GM11168 (cell line): ENCODE measurements around the gene TBC1D21.

Experiments
- in situ Hi-C: fragments of 300-500 bp; cut with MboI; formaldehyde crosslinking; loops from one replicate; pipeline ENCODE4 v1.12.0; 2022; ENCODE audit warnings: low sequenced_read_pairs; ENCODE audit not compliant: unreplicated experiment

TBC1D21 gene

GRCh38 chr15:73857193-73857920, 16.0 kb upstream of the TBC1D21 start:
- in situ Hi-C loops = no loop called here

DNA sequence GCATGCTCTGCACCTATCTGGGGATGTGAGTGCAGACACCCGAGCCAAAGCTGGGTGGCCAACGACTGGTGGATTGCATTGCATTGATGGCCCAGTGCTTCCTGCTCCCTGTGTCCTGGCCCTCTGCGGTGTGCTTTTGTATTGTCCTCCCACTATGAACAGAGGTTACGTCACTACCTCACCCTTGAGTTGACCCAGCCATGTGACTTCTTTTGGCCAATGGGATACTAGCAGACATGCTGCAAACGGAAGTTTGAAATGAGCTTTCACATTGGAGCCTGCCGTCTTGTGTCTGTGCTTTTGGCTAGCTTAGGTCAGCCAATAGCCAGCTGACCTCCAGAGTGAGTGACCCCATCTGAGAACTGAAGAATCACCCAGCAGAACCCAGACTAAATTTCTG, 15.3 kb upstream of the TBC1D21 start:
- in situ Hi-C loops = no loop called here

GRCh38 chr15:73862276-73862675, 11.1 kb upstream of the TBC1D21 start:
- in situ Hi-C loops = no loop called here

DNA sequence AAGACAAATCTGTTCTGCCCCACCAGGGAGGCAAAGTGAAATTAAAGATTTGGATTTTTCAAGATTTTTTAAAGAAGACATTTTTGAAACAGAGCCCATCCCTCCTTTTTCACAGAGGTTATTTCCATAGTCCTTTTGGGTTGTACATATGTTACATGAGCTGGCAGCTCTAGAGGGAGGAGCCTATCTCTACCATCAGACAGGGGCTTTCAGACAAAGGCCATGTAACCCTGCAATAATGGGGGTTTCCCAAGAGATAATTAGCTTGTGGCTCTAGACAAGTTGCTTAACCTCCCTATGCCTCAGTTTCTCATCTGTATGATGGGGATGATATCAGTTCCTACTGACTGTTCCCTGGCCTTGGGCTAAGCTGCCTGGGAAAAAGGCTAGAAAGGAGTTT, 8.0 kb upstream of the TBC1D21 start:
- in situ Hi-C loops = no loop called here

GRCh38 chr15:73865904-73866303, 7.5 kb upstream of the TBC1D21 start:
- in situ Hi-C loops = no loop called here

DNA sequence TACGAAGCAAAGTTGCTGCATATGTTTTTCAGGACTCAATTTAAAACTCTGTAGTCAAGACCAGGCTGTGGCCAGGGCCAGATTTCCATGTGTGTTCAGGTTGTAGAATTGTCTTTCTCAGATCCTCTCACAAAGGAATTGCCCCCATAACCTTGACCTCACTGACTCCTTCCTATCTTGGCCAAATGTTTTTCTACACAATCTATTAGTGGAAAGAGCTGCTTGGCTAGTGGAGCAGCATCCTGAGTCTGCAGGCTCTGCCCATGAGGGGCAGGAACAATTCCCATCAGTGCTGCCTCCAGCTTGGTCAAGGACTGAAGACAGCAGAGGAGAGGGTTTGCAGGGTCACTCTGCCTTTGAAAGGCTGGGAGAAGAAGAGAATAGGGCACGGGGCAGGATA, 6.9 kb upstream of the TBC1D21 start:
- in situ Hi-C loops = no loop called here

DNA sequence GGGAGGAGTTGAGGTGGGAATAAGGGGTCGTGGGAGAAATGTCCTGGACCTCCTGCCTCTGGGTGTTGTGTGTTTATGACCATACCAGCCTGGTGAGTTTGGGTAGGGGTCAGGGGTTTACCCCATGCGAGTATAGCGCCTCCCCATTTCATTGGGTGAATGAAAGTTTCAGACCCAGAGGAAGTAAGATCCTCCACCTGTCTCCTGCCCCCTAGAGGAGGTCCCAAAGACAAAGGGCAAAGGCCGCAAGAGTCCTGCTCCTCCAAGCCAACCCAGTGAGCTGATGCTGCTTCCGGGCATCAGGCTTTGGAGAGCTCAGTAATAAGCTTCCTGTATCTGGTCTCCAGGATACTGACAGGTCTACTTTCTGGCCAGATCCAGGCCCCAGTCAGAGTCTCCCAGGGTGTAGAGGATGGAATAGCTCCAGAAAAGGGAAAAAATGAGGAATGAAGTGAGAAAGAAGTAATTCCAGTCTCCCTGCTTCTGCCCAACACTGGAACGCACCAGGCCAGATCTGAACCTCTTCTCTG, 6.4 kb upstream of the TBC1D21 start:
- in situ Hi-C loops = no loop called here

DNA sequence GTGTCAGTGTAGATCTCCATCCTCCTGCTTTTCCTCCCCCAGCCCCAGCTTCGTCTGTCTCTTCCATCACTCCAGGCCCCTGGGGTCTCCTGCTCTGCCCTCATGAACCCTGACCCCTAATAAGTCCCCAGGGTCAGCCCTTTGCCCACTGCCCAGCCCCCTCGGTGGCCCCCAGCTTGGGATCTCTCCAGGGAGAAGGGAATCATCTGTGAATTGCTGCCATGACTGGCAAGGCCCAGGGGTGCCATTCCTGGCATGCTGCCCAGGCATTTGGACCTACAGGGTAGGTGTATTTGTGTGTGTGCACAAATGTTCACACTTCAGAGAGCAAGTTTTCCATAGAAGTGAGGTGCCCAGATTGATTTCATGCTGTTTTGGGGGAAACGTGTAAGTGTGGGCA, 5.9 kb upstream of the TBC1D21 start:
- in situ Hi-C loops = no loop called here

DNA sequence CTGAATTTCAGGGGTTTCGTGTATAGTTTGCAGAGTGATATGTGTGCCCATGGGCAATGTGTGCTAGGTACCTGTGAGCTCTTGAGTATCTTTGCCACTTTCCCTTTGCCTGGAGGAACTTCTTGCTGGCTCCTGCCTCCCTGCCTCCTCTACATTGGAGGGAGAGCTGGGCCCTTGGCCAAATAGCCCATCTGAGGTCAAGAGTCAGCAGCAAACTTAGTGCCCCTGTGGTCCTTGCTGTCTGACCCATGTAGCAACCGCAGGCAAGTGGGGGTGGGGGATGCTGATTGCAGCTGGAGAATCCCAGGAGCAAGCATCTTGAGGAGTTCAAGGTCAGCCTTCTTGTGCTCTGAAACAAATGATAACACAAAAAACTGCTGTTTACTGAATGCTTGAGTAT, 5.4 kb upstream of the TBC1D21 start:
- in situ Hi-C loops = no loop called here

- in situ Hi-C loops = no loop called here
Observed at GRCh38 chr15:73869216-73869995, 4.0 kb upstream of the TBC1D21 start.

DNA sequence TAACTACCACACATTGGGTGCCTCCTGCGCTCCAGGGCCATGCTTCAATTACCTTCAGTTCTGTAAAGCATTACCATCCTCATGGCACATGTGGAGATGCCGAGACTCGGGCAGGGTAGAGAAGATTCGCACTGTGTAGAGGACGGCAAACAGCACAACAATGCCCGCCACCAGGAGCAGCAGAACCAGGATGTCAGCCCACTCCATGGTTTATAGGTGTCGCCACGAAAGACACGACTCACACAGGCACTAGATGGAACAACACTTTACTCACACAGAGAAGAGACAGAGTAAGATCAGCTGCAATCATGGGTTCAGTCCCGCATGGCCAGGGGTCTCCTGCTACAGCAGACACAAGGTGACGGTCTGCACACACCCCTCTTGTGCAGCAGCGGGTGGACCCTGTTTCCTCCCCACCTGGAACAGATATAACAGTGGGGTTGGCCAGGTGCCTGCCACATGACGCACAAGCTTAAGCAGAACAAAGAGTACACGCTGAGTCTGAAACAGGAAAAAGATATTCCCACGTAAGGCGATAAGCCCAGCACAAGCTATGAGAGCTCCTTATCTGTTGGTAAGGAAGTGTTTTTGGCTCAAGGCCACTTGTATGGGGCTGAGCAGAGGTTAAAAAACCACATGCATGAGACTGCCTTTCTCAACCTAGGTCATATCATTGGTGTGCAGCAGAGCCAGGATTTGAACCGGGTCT, 2.5 kb upstream of the TBC1D21 start:
- in situ Hi-C loops = no loop called here

- in situ Hi-C loops = no loop called here
Observed at GRCh38 chr15:73872346-73872745, 1.0 kb upstream of the TBC1D21 start.

DNA sequence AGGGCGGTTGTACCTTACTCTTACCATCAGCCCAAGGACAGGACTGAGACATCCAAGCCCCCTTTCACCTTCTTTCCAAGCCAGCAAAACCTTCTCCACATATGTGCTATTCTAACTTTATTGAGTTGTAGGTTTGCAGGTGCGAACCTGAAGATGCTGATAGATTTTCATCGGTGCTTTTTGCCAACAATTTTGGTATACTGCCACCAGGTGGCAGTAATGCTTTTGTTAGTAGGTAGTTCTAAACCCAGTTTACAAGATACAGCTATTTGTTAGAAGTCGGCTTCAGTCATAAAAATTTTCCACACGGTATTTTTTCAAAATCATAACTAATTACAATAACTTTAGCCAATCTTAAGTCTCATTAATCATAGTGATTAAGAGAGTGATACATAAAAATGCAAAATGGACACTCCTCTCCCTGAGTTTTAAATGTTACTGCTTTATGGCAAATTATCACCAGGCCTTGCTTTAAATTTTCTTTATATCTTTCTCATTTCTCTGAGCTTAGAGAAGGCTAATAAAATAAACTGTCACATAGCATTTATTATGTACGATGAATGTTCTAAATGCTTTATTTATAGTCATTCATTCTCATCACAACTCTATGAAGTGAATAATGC, 636 bp downstream of the TBC1D21 start:
- in situ Hi-C loops = no loop called here

DNA sequence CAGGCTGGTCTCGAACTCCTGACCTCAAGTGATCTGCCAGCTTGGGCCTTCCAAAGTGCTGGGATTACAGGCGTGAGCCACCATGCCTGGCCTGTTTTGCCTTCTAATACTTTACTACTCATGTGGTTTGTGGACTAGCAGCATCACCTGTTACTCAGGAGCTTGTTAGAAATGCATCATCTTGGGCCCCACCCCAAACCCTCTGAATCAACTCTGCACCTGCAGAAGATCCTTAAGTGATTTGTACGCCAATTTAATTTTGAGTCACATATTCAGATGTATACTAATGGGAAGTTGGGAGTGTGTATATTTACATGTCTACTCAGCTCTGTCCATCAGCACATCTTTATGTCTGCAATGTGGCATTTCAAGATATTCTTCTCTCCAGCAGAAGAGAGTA, 6.1 kb downstream of the TBC1D21 start:
- in situ Hi-C loops = no loop called here

- in situ Hi-C loops = no loop called here
Observed at GRCh38 chr15:73881579-73882320, 8.4 kb downstream of the TBC1D21 start.

DNA sequence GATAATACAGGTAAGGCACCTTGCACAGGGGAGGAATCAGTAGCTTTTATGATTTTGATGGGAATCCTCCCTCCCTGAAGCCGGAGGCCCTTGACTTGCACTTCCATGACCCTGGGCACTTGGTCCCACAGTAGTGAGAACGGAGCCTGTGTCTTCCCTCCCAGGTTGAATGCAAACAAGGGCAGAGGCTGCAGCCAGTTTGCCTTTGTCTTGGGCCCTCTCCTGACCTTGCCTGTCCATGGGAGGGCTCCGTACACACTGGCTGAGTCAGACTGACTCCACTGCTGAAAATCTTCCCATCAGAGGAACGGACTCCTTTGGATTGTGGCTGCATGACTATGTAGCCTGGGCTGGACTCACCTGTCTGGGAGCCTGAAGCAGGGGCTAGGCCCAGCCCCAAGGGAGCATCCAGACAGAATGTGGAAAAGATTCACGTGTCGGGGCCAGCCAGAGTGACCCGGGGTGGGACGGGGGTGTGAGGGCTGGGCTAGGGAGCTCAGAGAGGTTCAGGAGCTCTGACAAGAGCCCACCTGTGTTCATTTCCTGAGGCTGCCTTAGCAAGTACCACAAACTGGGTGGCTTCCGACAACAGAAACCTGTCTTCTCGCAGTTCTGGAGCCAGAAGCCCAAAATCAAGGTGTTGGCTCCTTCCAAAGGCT, 9.5 kb downstream of the TBC1D21 start:
- in situ Hi-C loops = no loop called here

GRCh38 chr15:73884159-73884558, 10.8 kb downstream of the TBC1D21 start:
- in situ Hi-C loops = no loop called here

DNA sequence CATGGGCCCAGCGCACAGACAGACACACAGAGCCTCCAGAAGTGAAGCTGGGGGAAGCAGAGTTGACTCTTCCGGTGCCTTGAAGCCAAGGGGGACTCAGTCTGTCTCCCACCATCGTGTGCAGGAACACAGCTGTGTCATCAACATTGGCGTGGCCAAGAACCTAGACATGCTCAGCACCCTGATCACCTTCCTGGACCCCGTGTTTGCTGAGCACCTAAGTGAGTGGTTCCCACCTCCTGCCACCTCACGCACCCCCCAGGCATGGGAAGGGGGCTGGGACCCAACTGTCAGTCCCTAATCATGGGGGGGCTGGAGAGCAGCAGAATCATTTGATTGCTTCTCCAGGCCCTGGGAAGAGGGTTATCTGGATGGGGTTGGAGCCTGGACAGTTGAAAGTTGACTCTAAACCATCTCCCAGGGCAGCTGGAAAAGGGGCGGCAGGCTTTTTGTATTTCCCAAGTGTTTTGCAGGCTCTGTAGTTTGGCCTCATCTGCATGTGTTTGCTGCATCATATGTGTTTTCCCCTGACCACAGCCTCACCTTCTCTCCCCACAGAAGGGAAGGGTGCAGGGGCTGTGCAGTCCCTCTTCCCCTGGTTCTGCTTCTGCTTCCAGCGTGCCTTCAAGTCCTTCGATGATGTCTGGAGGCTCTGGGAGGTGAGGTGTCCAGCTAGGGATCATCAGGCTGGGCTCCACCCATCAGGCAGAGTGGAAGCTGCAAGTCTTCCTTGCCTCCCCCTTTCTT, 12.8 kb downstream of the TBC1D21 start:
- in situ Hi-C loops = no loop called here
